Suprapubic skin (tissue), 4 donors: ENCODE data around the gene TNK2. TPM values are rescaled to one million over a fixed set of nuclear protein-coding genes. Genes with fewer than 3 reads are reported as not detected.

ENCODE experiments used
- DNase-seq, 2 donors: peaks; one replicate each; pipeline ENCODE4 v3.0.0-alpha.2; 2019; ENCODE audit warnings: low spot score in 2 of 2
- H3K27ac ChIP-seq: fragments of 200-600 bp; sonication (generic); one replicate; pipeline ENCODE4 v1.5.1; 2019
- H3K27me3 ChIP-seq: fragments of 200-600 bp; sonication (generic); one replicate; pipeline ENCODE4 v1.5.1; 2019
- H3K36me3 ChIP-seq: fragments of 200-600 bp; sonication (generic); one replicate; pipeline ENCODE4 v1.5.1; 2019
- H3K4me1 ChIP-seq: fragments of 200-600 bp; sonication (generic); one replicate; pipeline ENCODE4 v1.5.1; 2019
- H3K4me3 ChIP-seq: fragments of 200-600 bp; sonication (generic); one replicate; pipeline ENCODE4 v1.5.1; 2019; ENCODE audit warnings: mild to moderate bottlenecking
- H3K9me3 ChIP-seq: fragments of 200-600 bp; sonication (generic); one replicate; pipeline ENCODE4 v1.5.1; 2019
- EP300 ChIP-seq: sonication (generic); formaldehyde crosslinking; IDR thresholded peaks from one replicate; pipeline ENCODE4 v1.6.1; 2017; ENCODE audit warnings: antibody characterized with exemption
- POLR2A ChIP-seq, 2 donors: fragments of 450-650 bp; IDR thresholded peaks; one replicate each; pipeline ENCODE4 v1.6.1; 2017; ENCODE audit warnings: antibody characterized with exemption in 2 of 2, mild to moderate bottlenecking in 2 of 2, moderate library complexity in 2 of 2
- POLR2AphosphoS5 ChIP-seq, 3 donors: sonication (generic); formaldehyde crosslinking; IDR thresholded peaks; one replicate each; pipeline ENCODE4 v1.6.1; 2017; ENCODE audit warnings: antibody characterized with exemption in 3 of 3
- WGBS: methylation state at CpG from one replicate; pipeline ENCODE4 v1.1.5; 2018; 5-methylcytosine and 5-hydroxymethylcytosine counted together
- total RNA-seq, 4 donors: library from RNA; depleted of rRNA; stranded (reverse); fragments of >200 nt; gene quantifications; one replicate each; pipeline ENCODE4 v1.1.0, GENCODE V29; 2016
- TF ChIP-seq, protein P1 (sequence below), 2 donors: fragments of 200-600 bp in 1 of 2; fragments of 450-650 bp in 1 of 2; sonication (generic) in 1 of 2; IDR thresholded peaks; one replicate each; pipeline ENCODE4 v1.5.1; 2016 to 2019; ENCODE audit warnings: antibody characterized with exemption in 2 of 2, mild to moderate bottlenecking in 1 of 2, moderate library complexity in 1 of 2

TNK2 gene
- total RNA-seq, 4 donors from 2014 or later, result 52.4 to 101 (median 70.0) TPM

DNA sequence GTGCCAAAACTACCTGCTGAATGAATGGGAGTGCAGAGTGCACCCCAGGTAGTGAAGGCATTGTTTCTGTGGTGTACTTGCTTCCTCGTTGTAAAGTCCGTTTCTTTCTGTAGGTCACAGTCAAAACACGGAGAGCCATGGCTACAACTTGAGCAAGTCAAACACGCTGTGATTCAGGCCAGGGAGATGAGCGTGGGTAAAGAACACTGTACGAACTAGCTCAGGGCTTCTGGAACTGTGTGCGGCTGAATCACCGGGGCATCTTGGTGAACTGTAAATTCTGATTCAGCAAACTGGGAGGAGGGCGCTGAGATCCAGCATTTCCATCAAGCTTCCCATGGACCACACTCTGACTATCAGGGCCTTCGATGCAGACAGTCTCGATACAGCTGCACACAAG, 5.0 kb upstream of the TNK2 start:
- no peak overlapping the region for H3K4me3 ChIP-seq
- peaks cover 67% of the 10 kb centered on the region for H3K4me1 ChIP-seq
- no peaks in the 10 kb centered on the region for H3K36me3 ChIP-seq
- WGBS, result 78% methylated on average over 11 of the region's 11 CpGs
- H3K27ac ChIP-seq, result peak overlapping the region; percentile 89
- TF ChIP-seq POLR2A (IDR thresholded peaks at IDR 0.05) (no peak), POLR2AphosphoS5 (IDR thresholded peaks at IDR 0.05) (no peak), EP300 (no peak)
- TF ChIP-seq, protein P1, sequence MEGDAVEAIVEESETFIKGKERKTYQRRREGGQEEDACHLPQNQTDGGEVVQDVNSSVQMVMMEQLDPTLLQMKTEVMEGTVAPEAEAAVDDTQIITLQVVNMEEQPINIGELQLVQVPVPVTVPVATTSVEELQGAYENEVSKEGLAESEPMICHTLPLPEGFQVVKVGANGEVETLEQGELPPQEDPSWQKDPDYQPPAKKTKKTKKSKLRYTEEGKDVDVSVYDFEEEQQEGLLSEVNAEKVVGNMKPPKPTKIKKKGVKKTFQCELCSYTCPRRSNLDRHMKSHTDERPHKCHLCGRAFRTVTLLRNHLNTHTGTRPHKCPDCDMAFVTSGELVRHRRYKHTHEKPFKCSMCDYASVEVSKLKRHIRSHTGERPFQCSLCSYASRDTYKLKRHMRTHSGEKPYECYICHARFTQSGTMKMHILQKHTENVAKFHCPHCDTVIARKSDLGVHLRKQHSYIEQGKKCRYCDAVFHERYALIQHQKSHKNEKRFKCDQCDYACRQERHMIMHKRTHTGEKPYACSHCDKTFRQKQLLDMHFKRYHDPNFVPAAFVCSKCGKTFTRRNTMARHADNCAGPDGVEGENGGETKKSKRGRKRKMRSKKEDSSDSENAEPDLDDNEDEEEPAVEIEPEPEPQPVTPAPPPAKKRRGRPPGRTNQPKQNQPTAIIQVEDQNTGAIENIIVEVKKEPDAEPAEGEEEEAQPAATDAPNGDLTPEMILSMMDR (IDR thresholded peaks at IDR 0.05), result no peak
- H3K27me3 ChIP-seq, result no peaks in the 10 kb centered on the region
- no peaks in the 10 kb centered on the region for H3K9me3 ChIP-seq
- peak in 1 of 2 donors; percentile 46 for DNase-seq

DNA sequence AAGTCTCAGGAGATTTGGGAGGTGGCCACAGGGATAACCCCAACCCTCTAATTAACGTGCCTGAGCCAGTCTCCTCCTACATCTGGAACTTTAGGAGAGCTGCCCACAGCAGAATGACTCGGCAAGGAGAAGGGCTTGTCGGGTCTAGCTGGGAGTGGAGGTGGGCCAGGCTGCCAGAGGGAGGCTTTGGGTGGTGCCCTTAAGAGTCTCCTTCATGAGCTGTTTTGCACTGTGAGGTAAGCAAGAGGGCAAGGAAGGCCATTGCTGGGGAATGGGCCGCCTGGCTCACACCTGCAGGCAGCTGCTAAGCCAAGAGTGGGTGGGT, 3.6 kb upstream of the TNK2 start:
- TF ChIP-seq POLR2A (IDR thresholded peaks at IDR 0.05) (no peak), EP300 (no peak), POLR2AphosphoS5 (IDR thresholded peaks at IDR 0.05) (no peak)
- TF ChIP-seq, protein P1 (IDR thresholded peaks at IDR 0.05), result no peak
- peaks cover 81% of the 10 kb centered on the region for H3K4me1 ChIP-seq
- 55% methylated on average over 3 of the region's 4 CpGs for WGBS
- DNase-seq, result peak in 1 of 2 donors; percentile 66
- H3K27me3 ChIP-seq, result no peaks in the 10 kb centered on the region
- H3K9me3 ChIP-seq, result no peaks in the 10 kb centered on the region
- H3K27ac ChIP-seq, result peak overlapping the region; percentile 89
- no peaks in the 10 kb centered on the region for H3K36me3 ChIP-seq
- H3K4me3 ChIP-seq, result peak overlapping the region; percentile 15

DNA sequence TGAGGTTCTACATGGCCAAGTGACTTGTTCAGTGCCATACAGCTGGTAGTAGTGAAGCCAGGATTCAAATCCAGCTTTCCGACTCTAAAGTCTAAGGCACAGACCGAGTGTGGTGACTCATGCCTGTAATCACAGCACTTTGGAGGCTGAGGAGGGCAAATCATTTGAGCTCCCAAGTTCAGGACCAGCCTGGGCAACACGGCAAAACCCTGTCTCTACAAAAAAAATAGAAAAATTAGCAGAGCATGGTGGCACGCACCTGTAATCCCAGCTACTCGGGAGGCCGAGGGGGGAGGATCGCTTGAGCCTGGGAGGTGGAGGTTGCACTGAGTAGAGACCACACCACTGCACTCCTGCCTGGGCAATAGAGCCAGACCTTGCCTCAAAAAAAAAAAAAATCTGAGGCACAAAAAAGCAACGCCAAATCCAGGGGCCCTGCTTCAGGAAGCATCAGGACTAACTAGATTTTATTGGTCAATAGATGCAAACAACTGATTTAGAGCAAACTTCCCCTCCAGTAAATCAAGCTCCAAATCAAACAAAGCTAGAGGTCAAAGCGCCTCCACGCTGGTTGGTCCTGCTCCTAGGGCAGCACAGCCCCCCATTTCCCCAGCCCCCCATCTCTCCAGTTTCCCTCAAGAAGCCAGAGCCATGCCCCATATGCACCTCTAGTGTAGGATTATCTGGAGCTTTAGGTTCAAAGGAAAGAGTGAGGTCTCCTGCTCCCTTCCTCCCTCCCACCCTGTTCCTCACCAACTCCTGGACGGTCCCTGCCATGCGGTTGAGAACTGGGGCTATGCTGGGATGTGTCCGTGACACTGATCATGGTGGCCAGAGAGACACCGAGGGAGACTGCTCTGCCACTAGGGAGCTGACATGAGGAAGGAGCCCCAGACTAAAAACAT, 2.9 kb upstream of the TNK2 start:
- TF ChIP-seq, protein P1 (IDR thresholded peaks at IDR 0.05), result no peak
- TF ChIP-seq POLR2A (IDR thresholded peaks at IDR 0.05), result no peak
- no peak for TF ChIP-seq EP300
- TF ChIP-seq POLR2AphosphoS5 (IDR thresholded peaks at IDR 0.05), result no peak
- 82% methylated on average over 13 of the region's 14 CpGs for WGBS
- no peaks in the 10 kb centered on the region for H3K9me3 ChIP-seq
- no peaks in the 10 kb centered on the region for H3K27me3 ChIP-seq
- peak in 1 of 2 donors; percentile 51 for DNase-seq
- H3K4me3 ChIP-seq, result peak overlapping the region; percentile 15
- peaks cover 87% of the 10 kb centered on the region for H3K4me1 ChIP-seq
- peak overlapping the region; percentile 89 for H3K27ac ChIP-seq
- H3K36me3 ChIP-seq, result no peaks in the 10 kb centered on the region

DNA sequence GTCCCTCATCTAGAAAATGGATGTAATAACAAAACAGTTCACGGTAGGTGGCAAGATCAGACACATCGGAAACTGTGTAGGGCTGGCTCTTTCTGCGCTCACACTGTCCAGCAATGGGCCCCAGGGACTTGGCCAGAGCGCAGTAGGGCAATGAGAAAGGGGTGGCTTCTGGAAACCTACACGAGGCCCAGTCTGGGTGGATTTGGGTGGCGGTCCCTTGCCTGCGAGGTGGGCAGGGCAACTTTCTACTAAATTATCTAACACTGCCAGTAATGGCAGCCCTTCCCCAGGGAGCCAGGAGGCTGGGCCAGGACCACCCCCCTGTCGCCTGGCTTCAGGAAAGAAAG, 2.1 kb upstream of the TNK2 start:
- Histone ChIP-seq H3K4me3 (peak overlapping the region; percentile 93), H3K4me1 (peaks cover 87% of the 10 kb centered on the region), H3K36me3 (no peaks in the 10 kb centered on the region), H3K27me3 (no peaks in the 10 kb centered on the region), H3K9me3 (no peaks in the 10 kb centered on the region), H3K27ac (peak overlapping the region; percentile 89)
- 58% methylated on average over 8 of the region's 8 CpGs for whole genome bisulfite sequencing
- TF ChIP-seq, protein P1 (IDR thresholded peaks at IDR 0.05), result no peak
- TF ChIP-seq POLR2A (IDR thresholded peaks at IDR 0.05), result no peak
- TF ChIP-seq EP300, result no peak
- no peak for TF ChIP-seq POLR2AphosphoS5 (IDR thresholded peaks at IDR 0.05)
- DNase-seq, result peak in 1 of 2 donors; percentile 58

DNA sequence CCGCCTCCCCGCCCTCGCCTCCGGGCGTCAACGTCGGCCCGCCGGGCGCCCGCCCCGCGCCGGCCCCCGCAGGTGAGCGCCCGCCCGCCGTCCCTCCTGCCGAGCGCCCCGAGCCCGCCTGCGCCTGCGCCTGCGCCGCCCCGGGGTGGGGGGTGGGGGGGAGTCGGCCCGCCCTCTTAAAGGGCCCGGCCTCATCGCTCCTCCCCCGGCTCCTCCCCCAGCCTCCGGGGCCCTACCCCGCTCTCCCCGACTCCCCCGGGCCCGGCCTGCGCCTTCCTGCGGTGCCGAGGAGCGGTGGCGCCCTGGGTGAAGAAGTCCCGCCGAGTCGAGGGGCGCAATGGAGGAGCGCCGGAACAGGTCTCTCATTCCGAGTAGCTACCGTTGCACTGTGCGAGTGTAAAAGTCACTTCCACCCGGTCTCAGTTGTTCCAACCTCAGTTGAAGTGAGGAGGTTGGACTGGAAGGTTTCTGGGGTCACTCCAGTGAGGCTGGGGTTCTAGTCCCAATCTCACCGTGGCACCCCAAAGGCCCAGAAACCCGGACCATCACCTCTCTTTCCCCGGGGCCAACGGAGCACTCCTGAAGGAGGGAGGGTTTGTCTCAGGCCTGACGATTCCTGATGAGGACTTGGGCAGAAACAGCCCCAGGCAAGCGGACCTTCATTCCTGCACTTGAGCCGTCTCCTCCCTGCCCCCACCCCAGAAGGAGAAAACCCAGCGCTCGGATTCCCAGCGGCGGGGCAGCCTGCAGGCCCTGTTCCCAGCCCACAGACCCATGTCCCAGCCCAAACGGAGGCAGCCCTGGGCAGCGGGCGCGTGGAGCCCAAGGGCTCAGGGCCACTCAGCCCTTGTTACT, 1.5 kb upstream of the TNK2 start:
- peak overlapping the region; percentile 93 for H3K4me3 ChIP-seq
- H3K9me3 ChIP-seq, result no peaks in the 10 kb centered on the region
- peak; percentile 90 for DNase-seq
- H3K4me1 ChIP-seq, result peaks cover 84% of the 10 kb centered on the region
- no peaks in the 10 kb centered on the region for H3K27me3 ChIP-seq
- TF ChIP-seq POLR2A (IDR thresholded peaks at IDR 0.05) (peak in 1 of 2 donors; percentile 18), POLR2AphosphoS5 (IDR thresholded peaks at IDR 0.05) (no peak)
- WGBS, result 36% methylated on average over 16 of the region's 68 CpGs
- no peaks in the 10 kb centered on the region for H3K36me3 ChIP-seq
- peak overlapping the region; percentile 89 for H3K27ac ChIP-seq
